GM23248 (cell line): ENCODE measurements around the gene KCNH2.

ENCODE experiments used
- EZH2 ChIP-seq: fragments of 200-600 bp; sonication (generic); IDR thresholded peaks from 2 replicates; pipeline ENCODE4 v1.6.1; 2018; ENCODE audit warnings: antibody characterized with exemption, mild to moderate bottlenecking; ENCODE audit not compliant: insufficient read depth, poor library complexity, severe bottlenecking
- EZH2phosphoT487 ChIP-seq: fragments of 200-600 bp; sonication (generic); IDR thresholded peaks from 2 replicates; pipeline ENCODE4 v1.6.1; 2018; ENCODE audit warnings: antibody characterized with exemption, moderate library complexity, mild to moderate bottlenecking, low read depth; ENCODE audit not compliant: insufficient read depth

- TF ChIP-seq EZH2, result no peak
- no peak for TF ChIP-seq EZH2phosphoT487
Observed at GRCh38 chr7:151018421-151019129, 40.5 kb upstream of the KCNH2 start.
